ENCODE measurements around the gene SMYD3.

The SMYD3 gene

DNA sequence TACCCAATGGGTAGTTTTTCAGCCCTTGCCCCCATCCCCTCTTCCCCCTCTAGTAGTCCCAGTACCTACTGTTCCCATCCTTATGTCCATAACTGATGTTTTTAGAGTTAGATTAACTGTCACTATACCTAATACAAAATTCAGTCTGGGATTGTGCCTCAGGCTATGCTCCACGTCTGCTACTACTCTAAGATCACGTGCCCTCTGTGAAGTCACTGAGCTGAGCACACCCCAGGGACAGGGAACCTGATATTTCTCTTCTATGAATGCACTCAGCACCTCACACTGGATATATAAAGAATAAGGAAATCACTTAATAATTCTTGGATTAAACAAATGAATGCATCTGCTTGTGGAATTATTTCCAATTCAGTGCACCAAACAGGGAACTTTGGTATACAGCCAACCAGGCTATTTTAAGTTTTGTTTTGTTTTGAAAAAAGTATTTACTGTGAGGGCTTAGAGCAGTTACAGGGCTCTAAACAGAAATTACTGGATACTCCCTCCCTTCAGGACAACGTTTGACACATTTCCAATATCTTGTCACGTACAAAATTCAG, 307.9 kb downstream of the SMYD3 start:
- DNase-seq, result no peak

GRCh38 chr1:246198115-246198816, 308.8 kb downstream of the SMYD3 start:
- no peak for DNase-seq

DNA sequence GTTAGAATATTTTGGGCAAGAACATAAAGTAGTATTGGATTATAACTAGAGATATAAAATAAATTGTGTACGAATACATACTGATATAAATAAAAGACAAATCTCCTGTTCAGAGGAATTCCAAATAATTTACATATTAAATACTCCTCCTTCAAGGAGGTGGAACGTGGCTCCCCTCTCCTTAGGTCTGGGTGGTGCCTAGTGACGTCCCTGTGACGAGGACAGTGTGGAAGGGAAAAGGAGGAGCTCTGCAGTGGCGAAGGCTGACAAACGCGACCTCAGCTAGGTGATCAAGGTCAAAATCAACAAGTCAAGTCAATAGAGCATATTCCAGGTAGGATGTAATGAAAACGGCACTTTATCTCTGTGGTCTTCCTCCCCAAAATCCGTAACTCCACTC, 310.0 kb downstream of the SMYD3 start:
- DNase-seq, result no peak

GRCh38 chr1:246195296-246195695, 311.8 kb downstream of the SMYD3 start:
- no peak for DNase-seq

DNA sequence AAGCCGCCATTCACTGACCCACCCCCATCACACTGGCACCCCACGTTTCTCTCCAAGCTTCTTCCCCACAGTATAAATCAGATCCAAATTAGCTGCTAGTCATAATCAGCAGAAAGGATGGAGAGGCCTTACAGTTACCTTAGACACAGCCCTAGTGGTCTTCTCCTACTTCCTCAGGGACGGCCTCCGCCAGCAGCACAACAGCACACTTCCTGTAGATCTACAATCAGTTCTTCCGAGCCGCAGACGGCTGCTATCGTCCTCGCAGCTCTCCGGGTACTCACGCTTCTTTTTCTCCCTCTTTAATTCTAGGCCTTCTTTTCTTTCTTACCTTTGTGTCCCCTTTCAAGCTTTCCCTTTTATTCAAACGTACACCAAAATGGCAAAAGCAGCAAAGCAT, 313.5 kb downstream of the SMYD3 start:
- DNase-seq, result no peak

- no peak for DNase-seq
Observed at GRCh38 chr1:246189126-246189525, 318.0 kb downstream of the SMYD3 start.

GRCh38 chr1:246187834-246188372, 319.2 kb downstream of the SMYD3 start:
- DNase-seq, result no peak

DNA sequence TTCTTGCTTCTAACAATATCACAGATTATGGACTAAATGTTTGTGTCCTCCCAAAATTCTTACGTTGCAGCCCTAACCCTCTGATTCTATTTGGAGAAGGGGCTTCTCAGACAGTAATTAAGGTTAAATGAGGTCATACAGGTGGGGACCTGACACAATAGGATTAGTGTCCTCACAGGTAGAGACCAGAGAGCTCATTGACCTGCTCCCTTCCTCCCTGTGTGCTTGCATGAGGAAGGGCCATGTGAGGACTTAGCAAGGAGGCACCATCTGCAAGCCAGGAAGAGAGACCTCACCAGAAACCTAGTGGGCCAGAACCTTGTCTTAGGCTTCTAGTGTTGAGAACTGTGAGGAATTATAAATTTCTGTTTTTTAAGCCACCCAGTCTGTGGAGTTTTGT, 322.6 kb downstream of the SMYD3 start:
- no peak for DNase-seq

DNA sequence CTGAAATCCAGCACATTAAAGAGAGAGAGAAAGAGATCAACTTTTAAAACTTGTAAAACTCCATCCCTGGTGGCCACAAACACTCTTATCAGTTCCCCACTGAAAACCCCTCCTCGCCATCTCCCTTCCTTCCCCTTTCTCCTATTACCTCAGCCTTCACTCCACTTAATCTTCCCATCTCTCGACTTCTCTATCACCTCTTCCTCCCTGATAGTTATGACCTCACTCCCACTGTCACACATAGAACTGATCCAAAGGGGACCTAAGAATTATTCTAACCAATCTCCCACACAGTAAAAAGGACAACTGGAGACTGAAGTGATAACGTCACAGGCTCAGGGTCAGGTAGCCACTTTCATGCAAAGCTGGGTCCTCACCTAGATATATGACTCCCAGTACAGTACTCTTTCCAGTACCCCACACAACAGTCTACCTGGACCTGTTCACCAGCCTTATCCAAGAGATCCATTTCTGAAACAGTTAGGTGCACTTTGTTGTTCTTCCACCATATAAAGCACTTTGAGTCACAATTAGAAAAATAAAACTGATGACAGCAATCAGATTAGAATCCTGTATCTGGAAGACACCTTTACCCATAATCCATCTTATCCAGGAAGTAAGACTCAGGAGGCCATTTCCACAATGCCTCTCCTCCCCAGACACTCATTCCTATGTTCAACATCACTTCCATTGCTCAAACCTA, 324.8 kb downstream of the SMYD3 start:
- DNase-seq, result no peak

- no peak for DNase-seq
Observed at GRCh38 chr1:246181241-246181640, 325.8 kb downstream of the SMYD3 start.

GRCh38 chr1:246179401-246179800, 327.7 kb downstream of the SMYD3 start:
- DNase-seq, result no peak

- DNase-seq, result no peak
Observed at GRCh38 chr1:246178717-246179311, 328.3 kb downstream of the SMYD3 start.

GRCh38 chr1:246176126-246177024, 330.7 kb downstream of the SMYD3 start:
- no peak for DNase-seq

DNA sequence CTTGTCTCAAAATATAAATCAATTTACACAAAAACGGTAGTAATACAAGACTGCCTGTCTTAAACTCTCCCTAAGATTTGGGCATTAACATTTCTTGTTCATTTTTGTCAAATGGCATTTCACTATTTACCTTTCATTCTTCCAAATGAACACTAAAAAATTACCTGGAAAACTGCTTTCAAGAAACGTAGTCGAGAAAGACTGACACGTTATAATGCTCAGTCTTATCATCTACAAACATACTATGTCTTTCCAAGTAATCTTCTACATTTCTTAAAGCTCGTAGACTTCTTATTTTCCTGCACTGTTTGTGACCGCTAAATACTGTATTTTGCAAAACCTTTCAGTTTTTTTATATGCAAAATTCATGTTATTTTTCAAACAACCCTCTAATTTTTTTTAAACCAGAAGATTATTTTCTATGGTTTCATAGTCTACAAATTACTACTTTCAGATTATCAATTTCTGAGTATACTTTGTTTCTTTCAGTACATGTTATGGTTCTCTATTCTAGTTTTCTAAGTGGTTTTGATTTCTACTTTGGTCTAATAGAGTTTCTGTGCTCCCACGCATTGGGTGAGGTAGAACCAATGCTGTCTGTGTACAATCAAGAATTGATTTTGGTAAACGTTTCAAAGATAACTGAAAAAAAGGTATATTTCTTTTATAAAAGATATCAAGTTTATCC, 336.4 kb downstream of the SMYD3 start:
- DNase-seq, result no peak

- DNase-seq, result no peak
Observed at GRCh38 chr1:246169486-246169885, 337.6 kb downstream of the SMYD3 start.

GRCh38 chr1:246169019-246169418, 338.1 kb downstream of the SMYD3 start:
- DNase-seq, result no peak

GRCh38 chr1:246166841-246167240, 340.2 kb downstream of the SMYD3 start:
- no peak for DNase-seq

GRCh38 chr1:246165826-246166709, 341.0 kb downstream of the SMYD3 start:
- DNase-seq, result no peak

DNA sequence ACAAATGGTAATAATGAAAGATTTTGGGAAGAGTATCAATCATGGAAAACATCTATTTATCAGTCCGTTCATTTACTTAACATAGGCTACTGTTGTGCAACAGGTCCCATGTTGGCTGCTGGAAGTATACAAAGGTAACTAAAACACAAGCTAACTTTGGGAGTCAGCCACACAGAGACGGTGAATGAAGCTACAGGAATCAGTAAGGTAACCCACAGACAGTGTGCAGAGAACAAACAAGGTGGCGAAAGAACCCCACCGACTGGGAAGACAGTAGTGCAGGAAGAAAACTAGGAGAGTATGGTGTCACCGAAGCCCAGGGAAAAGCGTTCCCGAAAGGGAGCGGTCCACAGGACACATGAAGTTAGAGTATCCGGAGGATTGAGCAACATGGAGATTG, 342.3 kb downstream of the SMYD3 start:
- no peak for DNase-seq

DNA sequence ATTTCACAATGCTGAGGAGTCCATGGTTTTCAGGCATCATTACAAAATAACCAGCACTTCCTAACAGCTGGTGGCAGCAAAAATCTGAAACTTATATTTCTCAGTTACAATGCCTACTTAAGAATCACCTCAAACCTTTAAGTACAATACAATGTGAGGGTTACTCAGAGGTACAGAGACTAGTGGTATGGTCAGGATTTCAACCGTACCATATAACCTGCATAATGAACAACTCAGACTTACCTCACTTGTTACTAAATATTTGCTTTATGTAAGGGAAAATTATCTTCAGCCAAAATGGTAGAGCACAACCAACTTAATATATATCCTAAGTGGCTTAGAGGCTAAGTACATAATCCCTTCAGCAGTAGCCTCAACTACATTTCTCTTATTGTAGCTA, 344.5 kb downstream of the SMYD3 start:
- no peak for DNase-seq

DNA sequence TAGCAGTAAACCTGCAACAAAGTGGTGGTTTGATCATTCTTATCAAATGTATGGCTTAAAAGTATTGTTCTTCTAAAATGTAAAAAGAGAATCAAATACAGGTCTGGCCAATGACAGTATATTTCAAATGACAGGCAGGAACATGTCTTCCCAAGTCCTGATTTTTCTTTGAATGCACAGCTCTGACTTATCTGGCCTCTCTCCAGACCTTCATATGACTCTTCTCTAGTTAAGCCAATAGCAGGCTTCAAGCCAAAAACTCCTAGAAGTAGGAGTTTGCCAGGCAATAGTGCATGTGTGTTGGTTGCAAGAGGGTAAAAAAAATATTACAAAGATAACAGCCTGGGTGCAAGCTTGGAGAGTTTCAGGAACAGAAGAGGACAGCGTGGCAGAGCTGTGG, 345.5 kb downstream of the SMYD3 start:
- no peak for DNase-seq
